Nephron progenitor cell (in vitro differentiated cells): ENCODE data around the gene CCNJL.
A peak's percentile ranks its signal among the peaks of the same experiment; 100 is the strongest.
"Not testable (repeated sequence)": the region's sequence is repeated elsewhere in the genome, so short reads cannot be mapped to it uniquely, and the experiment has no call there.

Source experiments
- DNase-seq: peaks from one replicate; pipeline ENCODE4 v3.0.0; 2021
- H3K27ac Mint-ChIP-seq: 2 replicates; pipeline ENCODE4 v1.8.0; 2021; ENCODE audit warnings: mild to moderate bottlenecking, moderate library complexity, mixed read lengths
- H3K27me3 Mint-ChIP-seq: 2 replicates; pipeline ENCODE4 v1.8.0; 2021; ENCODE audit warnings: mild to moderate bottlenecking, low read depth, mixed read lengths; ENCODE audit not compliant: poor library complexity
- H3K36me3 Mint-ChIP-seq: 2 replicates; pipeline ENCODE4 v1.8.0; 2021; ENCODE audit warnings: low read depth, mixed read lengths
- H3K4me1 Mint-ChIP-seq: 2 replicates; pipeline ENCODE4 v1.8.0; 2021; ENCODE audit warnings: mixed read lengths
- H3K4me3 Mint-ChIP-seq: 2 replicates; pipeline ENCODE4 v1.8.0; 2021; ENCODE audit warnings: mild to moderate bottlenecking, moderate library complexity, mixed read lengths
- H3K9me3 Mint-ChIP-seq: 2 replicates; pipeline ENCODE4 v1.8.0; 2021; ENCODE audit warnings: mild to moderate bottlenecking, moderate library complexity, mixed read lengths
- CTCF ChIP-seq: fragments of 200-600 bp; sonication (generic); IDR thresholded peaks from 2 replicates; pipeline ENCODE4 v1.5.0; 2021; ENCODE audit warnings: antibody characterized with exemption

Gene CCNJL

GRCh38 chr5:160253441-160253840 lies 58.9 kb downstream of the CCNJL start:
- peak overlapping the region; percentile 92 for H3K27ac Mint-ChIP-seq
- H3K4me3 Mint-ChIP-seq, result no peak overlapping the region
- no peaks in the 10 kb centered on the region for H3K9me3 Mint-ChIP-seq
- TF ChIP-seq CTCF, result no peak
- no peak for DNase-seq
- peaks cover 64% of the 10 kb centered on the region for H3K36me3 Mint-ChIP-seq
- H3K4me1 Mint-ChIP-seq, result peaks cover 9% of the 10 kb centered on the region
- no peaks in the 10 kb centered on the region for H3K27me3 Mint-ChIP-seq

GRCh38 chr5:160252916-160253315 lies 59.4 kb downstream of the CCNJL start:
- no peak for TF ChIP-seq CTCF
- H3K27ac Mint-ChIP-seq, result peak overlapping the region; percentile 92
- no peaks in the 10 kb centered on the region for H3K9me3 Mint-ChIP-seq
- H3K4me3 Mint-ChIP-seq, result no peak overlapping the region
- no peaks in the 10 kb centered on the region for H3K27me3 Mint-ChIP-seq
- DNase-seq, result no peak
- peaks cover 5% of the 10 kb centered on the region for H3K4me1 Mint-ChIP-seq
- H3K36me3 Mint-ChIP-seq, result peaks cover 59% of the 10 kb centered on the region

GRCh38 chr5:160251406-160252155 lies 60.8 kb downstream of the CCNJL start:
- H3K27ac Mint-ChIP-seq, result peak overlapping the region; percentile 74
- H3K27me3 Mint-ChIP-seq, result no peaks in the 10 kb centered on the region

GRCh38 chr5:160250826-160251225 lies 61.5 kb downstream of the CCNJL start:
- H3K27ac Mint-ChIP-seq, result peak overlapping the region; percentile 74
- peaks cover 40% of the 10 kb centered on the region for H3K36me3 Mint-ChIP-seq
- no peaks in the 10 kb centered on the region for H3K9me3 Mint-ChIP-seq
- peaks cover 10% of the 10 kb centered on the region for H3K4me1 Mint-ChIP-seq
- H3K4me3 Mint-ChIP-seq, result no peak overlapping the region
- no peaks in the 10 kb centered on the region for H3K27me3 Mint-ChIP-seq
- TF ChIP-seq CTCF, result no peak
- DNase-seq, result no peak

More at GRCh38 chr5:160251406-160252155, 60.8 kb downstream of the CCNJL start:
- no peak for DNase-seq
- no peaks in the 10 kb centered on the region for H3K9me3 Mint-ChIP-seq
- peaks cover 5% of the 10 kb centered on the region for H3K4me1 Mint-ChIP-seq
- H3K36me3 Mint-ChIP-seq, result peaks cover 48% of the 10 kb centered on the region
- no peak overlapping the region for H3K4me3 Mint-ChIP-seq
- TF ChIP-seq CTCF, result no peak

- no peaks in the 10 kb centered on the region for H3K9me3 Mint-ChIP-seq
- H3K27me3 Mint-ChIP-seq, result no peaks in the 10 kb centered on the region
- H3K4me3 Mint-ChIP-seq, result no peak overlapping the region
- H3K36me3 Mint-ChIP-seq, result peaks cover 39% of the 10 kb centered on the region
- H3K4me1 Mint-ChIP-seq, result peaks cover 16% of the 10 kb centered on the region
- TF ChIP-seq CTCF, result no peak
- no peak for DNase-seq
- H3K27ac Mint-ChIP-seq, result no peak overlapping the region
Observed at GRCh38 chr5:160250226-160250625, 62.1 kb downstream of the CCNJL start.

- DNase-seq, H3K4me3 Mint-ChIP-seq, H3K27me3 Mint-ChIP-seq, H3K27ac Mint-ChIP-seq, H3K9me3 Mint-ChIP-seq: not testable (repeated sequence)
- Mint-ChIP-seq H3K4me1 (peaks cover 19% of the 10 kb centered on the region), H3K36me3 (peaks cover 39% of the 10 kb centered on the region)
Observed at GRCh38 chr5:160249570-160249969, 62.8 kb downstream of the CCNJL start.
